Transverse colon (tissue), 4 donors: ENCODE measurements around the gene TNNI2. TPM values are rescaled to one million over a fixed set of nuclear protein-coding genes. Genes with fewer than 3 reads are reported as not detected.

Source experiments
- DNase-seq: peaks from one replicate; pipeline ENCODE4 v3.0.0-alpha.2; 2019
- H3K27ac ChIP-seq, 4 donors: fragments of 200-600 bp; sonication (generic); 2 replicates each; pipeline ENCODE4 v1.5.1; 2016 to 2018; ENCODE audit warnings: inconsistent platforms in 4 of 4
- H3K27me3 ChIP-seq: fragments of 200-600 bp; sonication (generic); 2 replicates; pipeline ENCODE4 v1.5.1; 2017; ENCODE audit warnings: inconsistent platforms
- H3K36me3 ChIP-seq, 4 donors: fragments of 200-600 bp; sonication (generic); 2 replicates each; pipeline ENCODE4 v1.5.1; 2017 to 2019; ENCODE audit warnings: inconsistent platforms in 4 of 4
- H3K4me1 ChIP-seq, 4 donors: fragments of 200-600 bp; sonication (generic); 2 replicates each; pipeline ENCODE4 v1.5.1; 2017 to 2020; ENCODE audit warnings: inconsistent platforms in 4 of 4
- H3K4me3 ChIP-seq, 4 donors: fragments of 200-600 bp; sonication (generic); 1 replicate in 1 of 4; 2 replicates in 3 of 4; pipeline versions ENCODE4 v1.5.1 to v1.6.1; 2017 to 2019; ENCODE audit warnings: inconsistent platforms in 4 of 4
- H3K9me3 ChIP-seq, 2 donors: fragments of 200-600 bp; sonication (generic); 2 replicates each; pipeline ENCODE4 v1.5.1; 2017 to 2019; ENCODE audit warnings: inconsistent platforms in 2 of 2
- EP300 ChIP-seq: sonication (generic); formaldehyde crosslinking; IDR thresholded peaks from one replicate; pipeline ENCODE4 v1.6.1; 2017; ENCODE audit warnings: antibody characterized with exemption, low read depth
- POLR2A ChIP-seq: fragments of 450-650 bp; IDR thresholded peaks from one replicate; pipeline ENCODE4 v1.6.1; 2016; ENCODE audit warnings: antibody characterized with exemption, mild to moderate bottlenecking, moderate library complexity
- POLR2AphosphoS5 ChIP-seq, 3 donors: sonication (generic); formaldehyde crosslinking; IDR thresholded peaks; one replicate each; pipeline ENCODE4 v1.6.1; 2016; ENCODE audit warnings: antibody characterized with exemption in 3 of 3
- WGBS, 2 donors: methylation state at CpG; one replicate each; pipeline ENCODE4 v1.1.5; 2018; ENCODE audit warnings: low coverage in 1 of 2; 5-methylcytosine and 5-hydroxymethylcytosine counted together
- in situ Hi-C, 4 donors: fragments of 200-750 bp; cut with MboI; loops; one replicate each; pipeline versions ENCODE4 v1.15.0 to v1.15.1; 2017; ENCODE audit warnings: low sequenced_read_pairs in 3 of 4, low pct_ligation_motif_present in 1 of 4, low pct_unique_long_range_greater_than_20kb in 1 of 4
- intact Hi-C: fragments of 100-400 bp; cut with DNase I; formaldehyde crosslinking; loops from one replicate; pipeline ENCODE4 v1.15.1; 2023; ENCODE audit warnings: low total_unique reads
- total RNA-seq, 4 donors: library from RNA; depleted of rRNA; stranded (reverse); fragments of >200 nt; gene quantifications; one replicate each; pipeline ENCODE4 v1.1.0, GENCODE V29; 2016
- TF ChIP-seq, protein P1 (sequence below), 5 experiments: fragments of 200-600 bp in 3 of 5; fragments of 450-650 bp in 2 of 5; sonication (generic) in 3 of 5; IDR thresholded peaks; 1 replicate in 2 of 5; 2 replicates in 3 of 5; pipeline ENCODE4 v1.5.1; 2016 to 2017; ENCODE audit warnings: antibody characterized with exemption in 5 of 5, inconsistent platforms in 3 of 5, mild to moderate bottlenecking in 2 of 5, moderate library complexity in 1 of 5

TNNI2 gene
- total RNA-seq, 4 donors from 2014 or later, result 3.5 to 35.9 TPM; not detected in 2

DNA sequence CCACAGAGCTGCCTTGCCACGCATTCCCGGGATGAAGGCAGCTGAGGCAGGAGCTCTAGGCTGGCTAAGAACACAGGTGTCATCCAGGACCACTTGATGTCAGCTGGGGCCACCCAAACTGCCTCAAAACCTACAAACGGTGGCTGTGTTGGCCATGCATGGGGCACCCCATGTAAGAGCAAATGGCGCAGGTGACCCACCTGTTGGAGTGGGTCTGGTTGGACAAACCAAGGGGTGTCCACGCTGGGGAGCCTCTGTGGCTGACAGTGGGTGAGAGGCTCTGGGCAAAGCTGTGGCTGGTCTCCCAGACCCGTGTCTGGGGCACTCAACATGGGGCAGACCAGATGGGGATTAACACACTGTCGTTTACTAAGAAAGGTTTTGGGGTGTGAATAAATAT is 23.0 kb upstream of the TNNI2 start:
- TF ChIP-seq POLR2AphosphoS5 (IDR thresholded peaks at IDR 0.05), result no peak
- no peak for TF ChIP-seq POLR2A
- no peak for TF ChIP-seq EP300
- Histone ChIP-seq H3K27me3 (peaks cover 10% of the 10 kb centered on the region), H3K27ac (no peak overlapping the region), H3K4me1 (no peaks in the 10 kb centered on the region), H3K9me3 (no peaks in the 10 kb centered on the region), H3K4me3 (no peak overlapping the region), H3K36me3 (no peaks in the 10 kb centered on the region)
- in situ Hi-C loops (loop anchor here (10.0 to 25.0 kb wide), 2 partner anchors 103 to 111 kb away; no protein-coding TSS in a partner anchor), intact Hi-C loops (loop anchor here (5.0 kb wide), 1 partner anchor 108 kb away; no protein-coding TSS in a partner anchor)
- WGBS, 2 donors, result 83 to 100% methylated on average over 1 to 7 of the region's 7 CpGs
- DNase-seq, result no peak

DNA sequence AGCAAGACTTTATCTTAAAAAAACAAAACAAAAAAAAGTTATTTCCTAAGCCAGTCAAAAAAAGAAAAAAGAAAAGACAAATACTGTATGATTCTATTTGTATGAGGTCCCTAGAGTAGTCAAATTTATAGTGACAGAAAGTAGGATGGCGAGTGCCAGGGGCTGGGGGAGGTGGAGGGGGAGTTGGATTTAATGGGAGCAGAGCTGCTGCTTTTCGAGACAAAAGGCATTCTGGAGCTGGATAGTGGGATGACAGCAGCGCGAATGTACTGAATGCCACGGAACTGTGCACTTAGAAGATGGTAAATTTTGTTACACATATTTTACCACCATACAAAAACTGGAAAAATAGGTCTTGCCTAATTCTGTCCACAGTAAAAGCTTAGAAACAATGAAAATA is 21.8 kb upstream of the TNNI2 start:
- 83 to 84% methylated on average over 5 of the region's 5 CpGs for WGBS, 2 donors
- Histone ChIP-seq H3K36me3 (no peaks in the 10 kb centered on the region), H3K27ac (no peak overlapping the region), H3K27me3 (peaks cover 10% of the 10 kb centered on the region), H3K4me3 (no peak overlapping the region), H3K4me1 (no peaks in the 10 kb centered on the region), H3K9me3 (no peaks in the 10 kb centered on the region)
- no peak for DNase-seq
- no peak for TF ChIP-seq POLR2A
- no peak for TF ChIP-seq POLR2AphosphoS5 (IDR thresholded peaks at IDR 0.05)
- TF ChIP-seq, protein P1, sequence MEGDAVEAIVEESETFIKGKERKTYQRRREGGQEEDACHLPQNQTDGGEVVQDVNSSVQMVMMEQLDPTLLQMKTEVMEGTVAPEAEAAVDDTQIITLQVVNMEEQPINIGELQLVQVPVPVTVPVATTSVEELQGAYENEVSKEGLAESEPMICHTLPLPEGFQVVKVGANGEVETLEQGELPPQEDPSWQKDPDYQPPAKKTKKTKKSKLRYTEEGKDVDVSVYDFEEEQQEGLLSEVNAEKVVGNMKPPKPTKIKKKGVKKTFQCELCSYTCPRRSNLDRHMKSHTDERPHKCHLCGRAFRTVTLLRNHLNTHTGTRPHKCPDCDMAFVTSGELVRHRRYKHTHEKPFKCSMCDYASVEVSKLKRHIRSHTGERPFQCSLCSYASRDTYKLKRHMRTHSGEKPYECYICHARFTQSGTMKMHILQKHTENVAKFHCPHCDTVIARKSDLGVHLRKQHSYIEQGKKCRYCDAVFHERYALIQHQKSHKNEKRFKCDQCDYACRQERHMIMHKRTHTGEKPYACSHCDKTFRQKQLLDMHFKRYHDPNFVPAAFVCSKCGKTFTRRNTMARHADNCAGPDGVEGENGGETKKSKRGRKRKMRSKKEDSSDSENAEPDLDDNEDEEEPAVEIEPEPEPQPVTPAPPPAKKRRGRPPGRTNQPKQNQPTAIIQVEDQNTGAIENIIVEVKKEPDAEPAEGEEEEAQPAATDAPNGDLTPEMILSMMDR (IDR thresholded peaks at IDR 0.05), result no peak
- no peak for TF ChIP-seq EP300
- in situ Hi-C loops, result loop anchor here (10.0 to 25.0 kb wide), 2 partner anchors 105 to 112 kb away; no protein-coding TSS in a partner anchor
- intact Hi-C loops, result loop anchor here (5.0 kb wide), 1 partner anchor 110 kb away; no protein-coding TSS in a partner anchor

DNA sequence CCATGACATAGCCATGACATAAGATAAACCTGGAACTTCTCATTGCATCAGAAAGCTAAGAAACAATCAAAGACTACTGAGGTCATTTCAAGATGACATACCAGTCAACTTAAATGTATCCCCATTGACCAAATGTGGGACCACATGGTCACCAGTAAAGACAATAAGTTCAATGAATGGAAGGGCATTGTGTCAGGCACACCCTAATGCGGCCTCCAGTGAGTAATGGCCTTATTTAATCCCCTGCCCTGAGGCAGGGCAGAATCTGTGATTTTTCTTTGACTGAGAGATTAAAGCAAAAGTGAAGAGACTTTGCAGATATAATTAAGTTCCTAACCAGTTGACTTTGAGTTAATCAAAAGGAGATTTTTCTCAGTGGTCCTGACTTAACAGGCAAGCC is 21.3 kb upstream of the TNNI2 start:
- WGBS, 2 donors, result 79% methylated on average over 1 of the region's 1 CpG; no CpG with 5 or more reads in 1 of the 2 donors
- no peaks in the 10 kb centered on the region for H3K9me3 ChIP-seq
- in situ Hi-C loops, result loop anchor here (10.0 to 25.0 kb wide), 2 partner anchors 105 to 113 kb away; no protein-coding TSS in a partner anchor

DNA sequence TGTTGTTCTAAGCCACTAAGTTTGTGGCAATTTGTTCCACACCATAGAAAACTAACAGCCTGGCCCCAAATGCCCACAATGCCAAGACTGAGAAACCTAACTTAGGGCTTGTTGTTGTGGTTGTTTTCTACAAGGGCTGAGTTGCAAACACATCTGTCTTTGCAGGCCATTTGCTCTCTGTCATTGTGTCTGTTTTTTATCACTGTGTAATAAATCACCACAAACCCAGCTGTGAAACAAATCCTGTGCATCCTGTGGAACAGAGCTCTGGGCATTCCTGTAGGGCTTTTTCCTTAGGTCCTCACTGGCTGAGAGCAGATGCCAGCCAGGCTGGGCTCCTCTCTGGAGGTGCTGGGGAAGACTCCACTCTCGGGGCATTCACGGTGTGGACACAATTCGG is 19.7 kb upstream of the TNNI2 start:
- H3K9me3 ChIP-seq, result no peaks in the 10 kb centered on the region
- H3K27ac ChIP-seq, result no peak overlapping the region
- no peak for DNase-seq
- no peaks in the 10 kb centered on the region for H3K36me3 ChIP-seq
- intact Hi-C loops (loop anchor here (5.0 kb wide), 1 partner anchor 112 kb away; no protein-coding TSS in a partner anchor), in situ Hi-C loops (loop anchor here (10.0 to 25.0 kb wide), 2 partner anchors 107 to 114 kb away; no protein-coding TSS in a partner anchor)
- no peak for TF ChIP-seq POLR2AphosphoS5 (IDR thresholded peaks at IDR 0.05)
- TF ChIP-seq, protein P1 (IDR thresholded peaks at IDR 0.05), result no peak
- TF ChIP-seq POLR2A, result no peak
- TF ChIP-seq EP300, result no peak
- no peaks in the 10 kb centered on the region for H3K4me1 ChIP-seq
- peaks cover 2% of the 10 kb centered on the region for H3K27me3 ChIP-seq
- 80% methylated on average over 3 of the region's 3 CpGs; no CpG with 5 or more reads in 1 of the 2 donors for WGBS, 2 donors
- H3K4me3 ChIP-seq, result no peak overlapping the region

More for the DNA sequence above, 21.3 kb upstream of the TNNI2 start:
- intact Hi-C loops, result loop anchor here (5.0 kb wide), 1 partner anchor 110 kb away; no protein-coding TSS in a partner anchor
- TF ChIP-seq POLR2A (no peak), EP300 (no peak), POLR2AphosphoS5 (IDR thresholded peaks at IDR 0.05) (no peak)
- TF ChIP-seq, protein P1 (IDR thresholded peaks at IDR 0.05), result no peak
- H3K36me3 ChIP-seq, result no peaks in the 10 kb centered on the region
- H3K27ac ChIP-seq, result no peak overlapping the region
- peaks cover 10% of the 10 kb centered on the region for H3K27me3 ChIP-seq
- no peaks in the 10 kb centered on the region for H3K4me1 ChIP-seq
- H3K4me3 ChIP-seq, result no peak overlapping the region
- no peak for DNase-seq
